NCI-H1092 treated with DMSO at 0.1 percent for 48 hours (cell line): Measurements from ENCODE around the gene LRRC25.

Experiments used
- DNase-seq: peaks from one replicate; lab custom pipeline; 2025; lab: John Stamatoyannopoulos, UW

The LRRC25 gene

DNA sequence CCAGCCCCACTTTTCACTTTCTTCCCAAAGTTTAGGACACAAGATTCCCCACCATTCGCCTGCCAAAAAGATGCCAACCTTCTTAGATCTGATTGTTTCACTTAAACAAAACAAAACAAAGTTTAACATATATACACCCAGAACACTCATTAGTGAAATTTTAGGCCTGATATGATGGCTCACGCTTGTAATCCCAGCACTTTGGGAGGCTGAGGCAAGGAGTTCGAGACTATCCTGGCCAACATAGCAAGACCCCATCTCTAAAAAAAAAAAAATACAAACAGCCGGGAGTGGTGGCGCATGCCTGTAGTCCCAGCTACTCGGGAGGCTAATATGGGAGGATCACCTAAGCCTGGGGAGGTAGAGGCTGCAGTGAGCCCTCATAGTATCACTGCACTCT is 52.1 kb downstream of the LRRC25 start:
- no peak for DNase-seq

DNA sequence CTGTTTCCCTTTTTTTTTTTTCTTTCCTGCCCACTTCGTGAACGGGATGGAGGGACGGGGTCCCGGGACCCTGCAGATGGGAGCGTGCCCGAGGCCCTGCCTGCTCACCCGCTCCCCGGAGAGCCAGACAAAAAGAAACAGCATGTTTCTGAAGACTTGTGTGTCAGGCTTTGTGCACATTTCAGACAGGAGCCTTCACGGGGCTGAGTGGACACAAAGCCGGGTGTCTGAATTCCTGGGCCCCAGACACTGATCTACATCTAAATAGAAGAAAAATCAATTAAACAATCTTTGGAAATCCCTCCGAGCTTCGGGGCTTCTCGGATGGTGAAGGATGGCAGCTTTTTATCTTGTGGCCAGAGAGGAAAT is 52.9 kb downstream of the LRRC25 start:
- no peak for DNase-seq

DNA sequence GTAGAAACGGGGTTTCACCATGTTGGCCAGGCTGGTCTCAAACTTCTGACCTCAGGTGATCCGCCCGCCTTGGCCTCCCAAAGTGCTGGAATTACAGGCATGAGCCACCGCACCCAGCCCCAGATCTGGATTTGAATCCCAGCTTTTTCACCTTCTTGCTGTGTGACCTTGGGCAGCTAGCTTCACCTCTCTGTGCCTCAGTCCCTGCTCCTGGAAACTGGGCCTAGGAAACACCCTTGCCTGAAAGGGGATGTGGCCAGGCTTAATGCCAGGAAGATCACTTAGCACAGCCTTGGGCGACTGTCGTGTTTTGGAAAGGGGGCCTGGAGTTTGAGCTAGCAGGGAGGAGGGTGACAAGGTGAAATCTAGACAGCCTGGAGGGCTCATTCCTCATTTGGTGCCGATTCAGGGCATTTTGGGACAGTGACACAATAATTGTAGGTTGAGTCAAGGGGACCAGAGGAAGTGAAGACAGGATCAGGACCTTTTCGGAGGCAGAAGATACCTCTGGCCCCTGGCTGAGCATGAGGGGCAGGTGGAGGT is 55.3 kb downstream of the LRRC25 start:
- DNase-seq: no peak
